ENCODE measurements around the gene RLF.
"Not testable (repeated sequence)": the region's sequence is repeated elsewhere in the genome, so short reads cannot be mapped to it uniquely, and the experiment has no call there.

DNA sequence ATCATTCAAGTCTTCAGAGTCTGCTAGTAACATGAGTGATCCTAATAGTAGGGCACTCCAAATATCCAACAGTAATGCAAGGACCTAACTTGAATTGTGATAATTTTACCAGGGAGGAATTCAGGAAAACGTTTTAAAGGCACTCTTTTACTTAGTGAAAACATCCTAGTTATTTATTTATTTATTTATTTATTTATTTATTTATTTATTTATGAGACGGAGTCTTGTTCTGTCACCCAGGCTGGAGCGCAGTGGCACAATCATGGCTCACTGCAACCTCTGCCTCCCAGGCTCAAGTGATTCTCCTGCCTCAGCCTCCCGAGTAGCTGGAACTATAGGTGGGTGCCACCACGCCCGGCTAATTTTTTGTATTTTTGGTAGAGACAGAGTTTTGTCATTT is 33.5 kb downstream of the RLF start:
- not testable (repeated sequence) for TF ChIP-seq FOXA2 (IDR thresholded peaks at IDR 0.05)
- TF ChIP-seq, protein P1, sequence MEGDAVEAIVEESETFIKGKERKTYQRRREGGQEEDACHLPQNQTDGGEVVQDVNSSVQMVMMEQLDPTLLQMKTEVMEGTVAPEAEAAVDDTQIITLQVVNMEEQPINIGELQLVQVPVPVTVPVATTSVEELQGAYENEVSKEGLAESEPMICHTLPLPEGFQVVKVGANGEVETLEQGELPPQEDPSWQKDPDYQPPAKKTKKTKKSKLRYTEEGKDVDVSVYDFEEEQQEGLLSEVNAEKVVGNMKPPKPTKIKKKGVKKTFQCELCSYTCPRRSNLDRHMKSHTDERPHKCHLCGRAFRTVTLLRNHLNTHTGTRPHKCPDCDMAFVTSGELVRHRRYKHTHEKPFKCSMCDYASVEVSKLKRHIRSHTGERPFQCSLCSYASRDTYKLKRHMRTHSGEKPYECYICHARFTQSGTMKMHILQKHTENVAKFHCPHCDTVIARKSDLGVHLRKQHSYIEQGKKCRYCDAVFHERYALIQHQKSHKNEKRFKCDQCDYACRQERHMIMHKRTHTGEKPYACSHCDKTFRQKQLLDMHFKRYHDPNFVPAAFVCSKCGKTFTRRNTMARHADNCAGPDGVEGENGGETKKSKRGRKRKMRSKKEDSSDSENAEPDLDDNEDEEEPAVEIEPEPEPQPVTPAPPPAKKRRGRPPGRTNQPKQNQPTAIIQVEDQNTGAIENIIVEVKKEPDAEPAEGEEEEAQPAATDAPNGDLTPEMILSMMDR (IDR thresholded peaks at IDR 0.05; ENCODE audit: low read depth, low read length, missing input control), result not testable (repeated sequence)

Measured in liver (tissue), 2 donors.